ENCODE results near the gene CBX6. TPM values are rescaled to one million over a fixed set of nuclear protein-coding genes. Genes with fewer than 3 reads are reported as not detected.

The CBX6 gene
- total RNA-seq, 1 experiment from 2014 or later: 119 TPM

GRCh38 chr22:38819387-38819940, 52.6 kb downstream of the CBX6 start:
- Histone ChIP-seq H3K4me3 (ENCODE audit: low read depth, low read length, poor library complexity, severe bottlenecking) (no peak overlapping the region), H3K4me1 (ENCODE audit: insufficient read depth, low read length, poor library complexity, severe bottlenecking) (no peaks in the 10 kb centered on the region), H3K27me3 (replicated peaks; ENCODE audit: insufficient read depth, low read depth, low read length, poor library complexity) (no peaks in the 10 kb centered on the region), H3K9me3 (ENCODE audit: low read depth, low read length, poor library complexity, severe bottlenecking) (no peaks in the 10 kb centered on the region), H3K27ac (ENCODE audit: low read depth, low read length, poor library complexity, severe bottlenecking) (no peak overlapping the region), H3K36me3 (ENCODE audit: insufficient read depth, low read length, poor library complexity, severe bottlenecking) (peaks cover 24% of the 10 kb centered on the region)
- DNase-seq (ENCODE audit: low spot score): no peak
- TF ChIP-seq EZH2 (IDR thresholded peaks at IDR 0.05; ENCODE audit: borderline replicate concordance, low read depth, low read length, poor library complexity, severe bottlenecking) (no peak), CTCF (conservative IDR thresholded peaks at IDR 0.05; ENCODE audit: low read depth, low read length) (no peak)
- ChIA-PET POLR2A (ENCODE audit: low non-redundant PET) (interaction anchor here (0.6 kb wide), 1 partner anchor 1064 kb away, joined by 4 read pairs; no protein-coding TSS in a partner anchor), CTCF (no interaction called here)
- intact Hi-C loops (cut with micrococcal nuclease; ENCODE audit: unreplicated experiment): no loop called here
- TSS peak; percentile 22 for BruUV-seq (replicated peaks)

GRCh38 chr22:38817196-38817595, 54.8 kb downstream of the CBX6 start:
- Histone ChIP-seq H3K4me1 (ENCODE audit: insufficient read depth, low read length, poor library complexity, severe bottlenecking) (no peaks in the 10 kb centered on the region), H3K4me3 (ENCODE audit: low read depth, low read length, poor library complexity, severe bottlenecking) (no peak overlapping the region), H3K27ac (ENCODE audit: low read depth, low read length, poor library complexity, severe bottlenecking) (no peak overlapping the region), H3K36me3 (ENCODE audit: insufficient read depth, low read length, poor library complexity, severe bottlenecking) (peaks cover 9% of the 10 kb centered on the region), H3K27me3 (replicated peaks; ENCODE audit: insufficient read depth, low read depth, low read length, poor library complexity) (no peaks in the 10 kb centered on the region), H3K9me3 (ENCODE audit: low read depth, low read length, poor library complexity, severe bottlenecking) (no peaks in the 10 kb centered on the region)
- BruUV-seq (replicated peaks): no TSS peak
- no peak for DNase-seq (ENCODE audit: low spot score)
- ChIA-PET POLR2A (ENCODE audit: low non-redundant PET) (interaction anchor here (0.6 kb wide), 1 partner anchor 37 kb away, joined by 4 read pairs; no protein-coding TSS in a partner anchor), CTCF (no interaction called here)
- TF ChIP-seq CTCF (conservative IDR thresholded peaks at IDR 0.05; ENCODE audit: low read depth, low read length): no peak
- TF ChIP-seq EZH2 (IDR thresholded peaks at IDR 0.05; ENCODE audit: borderline replicate concordance, low read depth, low read length, poor library complexity, severe bottlenecking): no peak
- intact Hi-C loops (cut with micrococcal nuclease; ENCODE audit: unreplicated experiment): no loop called here

GRCh38 chr22:38815842-38816241, 56.2 kb downstream of the CBX6 start:
- Histone ChIP-seq H3K27ac (ENCODE audit: low read depth, low read length, poor library complexity, severe bottlenecking) (no peak overlapping the region), H3K27me3 (replicated peaks; ENCODE audit: insufficient read depth, low read depth, low read length, poor library complexity) (no peaks in the 10 kb centered on the region), H3K4me1 (ENCODE audit: insufficient read depth, low read length, poor library complexity, severe bottlenecking) (no peaks in the 10 kb centered on the region), H3K9me3 (ENCODE audit: low read depth, low read length, poor library complexity, severe bottlenecking) (no peaks in the 10 kb centered on the region), H3K4me3 (ENCODE audit: low read depth, low read length, poor library complexity, severe bottlenecking) (no peak overlapping the region), H3K36me3 (ENCODE audit: insufficient read depth, low read length, poor library complexity, severe bottlenecking) (peaks cover 9% of the 10 kb centered on the region)
- intact Hi-C loops (cut with micrococcal nuclease; ENCODE audit: unreplicated experiment): no loop called here
- ChIA-PET POLR2A (ENCODE audit: low non-redundant PET) (no interaction called here), CTCF (no interaction called here)
- TF ChIP-seq EZH2 (IDR thresholded peaks at IDR 0.05; ENCODE audit: borderline replicate concordance, low read depth, low read length, poor library complexity, severe bottlenecking) (no peak), CTCF (conservative IDR thresholded peaks at IDR 0.05; ENCODE audit: low read depth, low read length) (no peak)
- no peak for DNase-seq (ENCODE audit: low spot score)
- BruUV-seq (replicated peaks): no TSS peak

Other genes starting within 250 kb of the CBX6 start
- 3.8 and 5.3 TPM in 2 replicates for gene FAM227A, start 215.8 kb downstream of the CBX6 start, total RNA-seq (2021)
- gene CBY1, start 215.6 kb downstream of the CBX6 start, total RNA-seq (2021): 22.1 and 28.5 TPM in 2 replicates
- gene TOMM22, start 190.3 kb downstream of the CBX6 start, total RNA-seq (2021): 143 and 152 TPM in 2 replicates
- 53.1 and 54.2 TPM in 2 replicates for gene JOSD1, start 171.3 kb downstream of the CBX6 start, total RNA-seq (2021)
- gene GTPBP1, start 166.3 kb downstream of the CBX6 start, total RNA-seq (2021): 88.2 and 96.2 TPM in 2 replicates
- gene SUN2, start 116.2 kb downstream of the CBX6 start, total RNA-seq (2021): 104 and 110 TPM in 2 replicates
- gene DNAL4, start 78.1 kb downstream of the CBX6 start, total RNA-seq (2021): 51.7 and 59.1 TPM in 2 replicates
- gene NPTXR, start 28.2 kb downstream of the CBX6 start, total RNA-seq (2021): 116 and 129 TPM in 2 replicates
- not detected in 2 replicates for gene APOBEC3A, start 85.4 kb upstream of the CBX6 start, total RNA-seq (2021)
- 6.4 and 9.0 TPM in 2 replicates for gene APOBEC3B, start 110.1 kb upstream of the CBX6 start, total RNA-seq (2021)
- gene APOBEC3C, start 142.0 kb upstream of the CBX6 start, total RNA-seq (2021): 12.9 and 13.0 TPM in 2 replicates
- gene APOBEC3D, start 148.9 kb upstream of the CBX6 start, total RNA-seq (2021): 3.1 and 4.7 TPM in 2 replicates
- 4.5 and 6.6 TPM in 2 replicates for gene APOBEC3F, start 168.6 kb upstream of the CBX6 start, total RNA-seq (2021)
- 2.5 and 3.2 TPM in 2 replicates for gene APOBEC3G, start 205.1 kb upstream of the CBX6 start, total RNA-seq (2021)
- gene APOBEC3H, start 225.0 kb upstream of the CBX6 start, total RNA-seq (2021): not detected in 2 replicates

All from A673 (cell line).